Loucy (cell line): ENCODE results near the gene CHSY3.

ENCODE experiments used
- H2AFZ ChIP-seq: fragments of 200-600 bp; sonication (generic); 2 replicates; pipeline ENCODE4 v1.6.0; 2016; ENCODE audit warnings: antibody characterized with exemption, mild to moderate bottlenecking, low read length, moderate library complexity
- H3F3A ChIP-seq: fragments of 200-600 bp; 2 replicates; pipeline ENCODE4 v1.6.0; 2016; ENCODE audit warnings: antibody characterized with exemption, low read depth, mild to moderate bottlenecking
- H3K27me3 ChIP-seq: fragments of 200-600 bp; sonication (generic); 2 replicates; pipeline ENCODE4 v1.6.1; 2014; ENCODE audit warnings: low read length, mild to moderate bottlenecking; ENCODE audit not compliant: insufficient read depth, poor library complexity, severe bottlenecking
- H3K36me3 ChIP-seq: fragments of 200-600 bp; sonication (generic); 2 replicates; pipeline ENCODE4 v1.6.1; 2016; ENCODE audit warnings: low read length; ENCODE audit not compliant: insufficient read depth
- H3K4me1 ChIP-seq: fragments of 200-600 bp; sonication (generic); 2 replicates; pipeline ENCODE4 v1.5.1; 2014; ENCODE audit warnings: low read length, mild to moderate bottlenecking; ENCODE audit not compliant: insufficient read depth, poor library complexity, severe bottlenecking
- H3K4me2 ChIP-seq: fragments of 200-600 bp; sonication (generic); 2 replicates; pipeline ENCODE4 v1.6.0; 2014; ENCODE audit warnings: antibody characterized with exemption, low read length, low read depth, mild to moderate bottlenecking; ENCODE audit not compliant: poor library complexity, severe bottlenecking
- H3K4me3 ChIP-seq: fragments of 200-600 bp; sonication (generic); 2 replicates; pipeline ENCODE4 v1.5.1; 2014; ENCODE audit warnings: low read length, mild to moderate bottlenecking, mixed read lengths; ENCODE audit not compliant: poor library complexity, severe bottlenecking
- H3K79me2 ChIP-seq: fragments of 200-600 bp; sonication (generic); 2 replicates; pipeline ENCODE4 v1.6.1; 2014; ENCODE audit warnings: low read length; ENCODE audit not compliant: insufficient read depth
- H3K9ac ChIP-seq: fragments of 200-600 bp; sonication (generic); 2 replicates; pipeline ENCODE4 v1.6.0; 2014; ENCODE audit warnings: mild to moderate bottlenecking, low read depth, low read length, moderate library complexity; ENCODE audit not compliant: poor library complexity, severe bottlenecking
- H3K9me2 ChIP-seq: fragments of 200-600 bp; sonication (generic); replicated peaks from 2 replicates; pipeline ENCODE4 v1.6.1; 2016; ENCODE audit warnings: low read depth, low read length, mixed read lengths
- H3K9me3 ChIP-seq: fragments of 200-600 bp; sonication (generic); 2 replicates; pipeline ENCODE4 v1.6.1; 2014; ENCODE audit warnings: mild to moderate bottlenecking, antibody characterized with exemption, low read length, low read depth; ENCODE audit not compliant: insufficient read depth
- H4K20me1 ChIP-seq: fragments of 200-600 bp; sonication (generic); 2 replicates; pipeline ENCODE4 v1.6.0; 2014; ENCODE audit warnings: antibody characterized with exemption, low read length, mild to moderate bottlenecking; ENCODE audit not compliant: insufficient read depth, poor library complexity, severe bottlenecking
- EZH2phosphoT487 ChIP-seq: fragments of 200-600 bp; IDR thresholded peaks from 2 replicates; pipeline ENCODE4 v1.6.1; 2018; ENCODE audit warnings: antibody characterized with exemption, mild to moderate bottlenecking, moderate library complexity, borderline replicate concordance
- TF ChIP-seq, protein P1 (sequence below): fragments of 200-600 bp; sonication (generic); conservative IDR thresholded peaks from 2 replicates; pipeline ENCODE4 v1.5.1; 2014; ENCODE audit warnings: mild to moderate bottlenecking, antibody characterized with exemption, low read length

CHSY3 gene

DNA sequence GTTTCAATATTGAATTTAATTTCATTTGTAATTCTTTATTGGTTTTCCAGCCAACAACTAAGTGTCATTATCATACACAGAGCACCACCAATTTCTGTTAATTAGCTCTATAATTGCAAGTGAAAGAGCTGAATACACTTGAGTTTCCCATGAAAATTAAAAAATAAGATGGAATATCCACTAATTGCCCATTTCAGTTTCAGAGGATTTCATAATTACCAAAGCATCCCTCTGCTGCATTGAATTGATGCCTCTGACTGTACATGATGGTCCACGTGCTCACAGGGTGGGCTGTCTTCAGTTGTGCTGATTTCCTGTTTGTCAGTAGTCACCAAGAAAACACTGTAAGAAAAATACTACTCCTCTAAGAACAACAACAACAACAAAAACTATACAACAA is 163.8 kb downstream of the CHSY3 start:
- TF ChIP-seq, protein P1, sequence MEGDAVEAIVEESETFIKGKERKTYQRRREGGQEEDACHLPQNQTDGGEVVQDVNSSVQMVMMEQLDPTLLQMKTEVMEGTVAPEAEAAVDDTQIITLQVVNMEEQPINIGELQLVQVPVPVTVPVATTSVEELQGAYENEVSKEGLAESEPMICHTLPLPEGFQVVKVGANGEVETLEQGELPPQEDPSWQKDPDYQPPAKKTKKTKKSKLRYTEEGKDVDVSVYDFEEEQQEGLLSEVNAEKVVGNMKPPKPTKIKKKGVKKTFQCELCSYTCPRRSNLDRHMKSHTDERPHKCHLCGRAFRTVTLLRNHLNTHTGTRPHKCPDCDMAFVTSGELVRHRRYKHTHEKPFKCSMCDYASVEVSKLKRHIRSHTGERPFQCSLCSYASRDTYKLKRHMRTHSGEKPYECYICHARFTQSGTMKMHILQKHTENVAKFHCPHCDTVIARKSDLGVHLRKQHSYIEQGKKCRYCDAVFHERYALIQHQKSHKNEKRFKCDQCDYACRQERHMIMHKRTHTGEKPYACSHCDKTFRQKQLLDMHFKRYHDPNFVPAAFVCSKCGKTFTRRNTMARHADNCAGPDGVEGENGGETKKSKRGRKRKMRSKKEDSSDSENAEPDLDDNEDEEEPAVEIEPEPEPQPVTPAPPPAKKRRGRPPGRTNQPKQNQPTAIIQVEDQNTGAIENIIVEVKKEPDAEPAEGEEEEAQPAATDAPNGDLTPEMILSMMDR: no peak
- no peak for TF ChIP-seq EZH2phosphoT487
- H3K4me3 ChIP-seq: no peak overlapping the region
- no peaks in the 10 kb centered on the region for H3F3A ChIP-seq
- H3K9ac ChIP-seq: no peak overlapping the region
- H4K20me1 ChIP-seq: no peaks in the 10 kb centered on the region
- no peaks in the 10 kb centered on the region for H3K27me3 ChIP-seq
- no peaks in the 10 kb centered on the region for H3K79me2 ChIP-seq
- no peaks in the 10 kb centered on the region for H3K36me3 ChIP-seq
- no peaks in the 10 kb centered on the region for H3K9me2 ChIP-seq
- no peaks in the 10 kb centered on the region for H3K9me3 ChIP-seq
- no peak overlapping the region for H2AFZ ChIP-seq
- no peak overlapping the region for H3K4me2 ChIP-seq
- H3K4me1 ChIP-seq: no peaks in the 10 kb centered on the region

GRCh38 chr5:130068988-130069387 is 164.7 kb downstream of the CHSY3 start:
- H4K20me1 ChIP-seq: no peaks in the 10 kb centered on the region

DNA sequence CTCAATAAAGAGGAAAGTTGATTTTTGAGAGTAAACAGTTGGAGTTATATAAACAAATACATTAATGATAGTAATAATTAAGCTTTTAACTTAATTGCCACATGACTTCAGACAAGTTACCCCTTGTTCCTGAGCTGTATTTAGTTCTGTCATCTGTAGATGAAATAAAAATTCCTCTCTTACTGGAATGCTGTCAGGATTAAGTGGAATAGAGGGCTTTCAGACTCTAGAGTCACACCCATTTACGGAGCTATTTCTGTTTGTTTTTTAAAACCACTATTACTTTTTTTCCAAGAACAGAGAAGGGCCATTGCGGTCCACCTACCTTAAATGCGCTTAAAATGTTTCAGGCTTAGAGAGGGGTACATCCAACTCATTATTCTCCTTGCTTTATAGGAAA is 170.6 kb downstream of the CHSY3 start:
- Histone ChIP-seq H3K9me2 (no peaks in the 10 kb centered on the region), H3K4me3 (no peak overlapping the region), H3K4me2 (no peak overlapping the region), H3K79me2 (no peaks in the 10 kb centered on the region), H3K4me1 (no peaks in the 10 kb centered on the region), H3K36me3 (no peaks in the 10 kb centered on the region), H3K9ac (no peak overlapping the region), H3F3A (no peaks in the 10 kb centered on the region), H2AFZ (no peak overlapping the region), H3K27me3 (no peaks in the 10 kb centered on the region), H4K20me1 (no peaks in the 10 kb centered on the region), H3K9me3 (no peaks in the 10 kb centered on the region)
- TF ChIP-seq, protein P1: no peak
- TF ChIP-seq EZH2phosphoT487: no peak

More at GRCh38 chr5:130068988-130069387, 164.7 kb downstream of the CHSY3 start:
- TF ChIP-seq, protein P1: no peak
- TF ChIP-seq EZH2phosphoT487: no peak
- H2AFZ ChIP-seq: no peak overlapping the region
- H3K9me2 ChIP-seq: no peaks in the 10 kb centered on the region
- no peaks in the 10 kb centered on the region for H3K4me1 ChIP-seq
- H3K9me3 ChIP-seq: no peaks in the 10 kb centered on the region
- no peaks in the 10 kb centered on the region for H3K27me3 ChIP-seq
- H3K4me2 ChIP-seq: no peak overlapping the region
- H3F3A ChIP-seq: no peaks in the 10 kb centered on the region
- no peaks in the 10 kb centered on the region for H3K79me2 ChIP-seq
- no peaks in the 10 kb centered on the region for H3K36me3 ChIP-seq
- no peak overlapping the region for H3K4me3 ChIP-seq
- no peak overlapping the region for H3K9ac ChIP-seq
